Hematopoietic multipotent progenitor cell treated with erythropoietin and hydrocortisone succinate and interleukin-3 and kit ligand, for 8 days (in vitro differentiated cells): ENCODE data around the gene STARD8.
A peak's percentile ranks its signal among the peaks of the same experiment; 100 is the strongest.

ENCODE experiments used
- DNase-seq: peaks from one replicate; pipeline ENCODE4 v3.0.0-alpha.2; 2015

The STARD8 gene

GRCh38 chrX:68693481-68694434 lies 46.3 kb downstream of the STARD8 start:
- peak; percentile 76 for DNase-seq

- DNase-seq = peak; percentile 45
These were observed 47.2 kb downstream of the STARD8 start for GRCh38 chrX:68694435-68695205.

GRCh38 chrX:68695206-68695845 lies 47.9 kb downstream of the STARD8 start:
- no peak for DNase-seq

- DNase-seq = no peak
These were observed 49.0 kb downstream of the STARD8 start for GRCh38 chrX:68696267-68696990.

- no peak for DNase-seq
These were observed 49.6 kb downstream of the STARD8 start for GRCh38 chrX:68697036-68697435.

GRCh38 chrX:68697465-68698125 lies 50.1 kb downstream of the STARD8 start:
- DNase-seq = peak; percentile 76

GRCh38 chrX:68698942-68699341 lies 51.5 kb downstream of the STARD8 start:
- DNase-seq = no peak

- peak; percentile 69 for DNase-seq
These were observed 52.7 kb downstream of the STARD8 start for GRCh38 chrX:68699960-68700746.

- DNase-seq = no peak
These were observed 55.9 kb downstream of the STARD8 start for GRCh38 chrX:68703369-68703768.

GRCh38 chrX:68703846-68704245 lies 56.4 kb downstream of the STARD8 start:
- DNase-seq = no peak

- no peak for DNase-seq
These were observed 58.5 kb downstream of the STARD8 start for GRCh38 chrX:68705986-68706385.

- DNase-seq = no peak
These were observed 61.2 kb downstream of the STARD8 start for GRCh38 chrX:68708503-68709290.

- peak; percentile 41 for DNase-seq
These were observed 63.6 kb downstream of the STARD8 start for GRCh38 chrX:68710870-68711576.

GRCh38 chrX:68711845-68712244 lies 64.4 kb downstream of the STARD8 start:
- DNase-seq = no peak

- no peak for DNase-seq
These were observed 67.4 kb downstream of the STARD8 start for GRCh38 chrX:68714856-68715255.

GRCh38 chrX:68717196-68717595 lies 69.7 kb downstream of the STARD8 start:
- DNase-seq = no peak

- DNase-seq = no peak
These were observed 70.4 kb downstream of the STARD8 start for GRCh38 chrX:68717663-68718442.

- no peak for DNase-seq
These were observed 71.0 kb downstream of the STARD8 start for GRCh38 chrX:68718443-68718820.
